ENCODE data around the gene FLVCR2. TPM values are rescaled to one million over a fixed set of nuclear protein-coding genes. Genes with fewer than 3 reads are reported as not detected.
"Not testable (repeated sequence)": the region's sequence is repeated elsewhere in the genome, so short reads cannot be mapped to it uniquely, and the experiment has no call there.

Gene FLVCR2
- polyA plus RNA-seq, 3 donors, result 13.2 to 36.6 (median 16.3) TPM

- DNase-seq; H3K4me3 ChIP-seq (replicated peaks in 1 of 3; ENCODE audit: low read depth in 2 of 3, low read length in 3 of 3); H3K27ac Mint-ChIP-seq; H3K9ac ChIP-seq (ENCODE audit: insufficient read depth, low read length, poor library complexity, severe bottlenecking); H3K27ac ChIP-seq (ENCODE audit: low read depth in 1 of 2, low read length in 2 of 2); H3K27me3 Mint-ChIP-seq (ENCODE audit: low read depth in 3 of 3); H3K4me2 ChIP-seq (replicated peaks; ENCODE audit: extremely low read depth, low read length, poor library complexity, severe bottlenecking); H3K4me3 Mint-ChIP-seq; H2AFZ ChIP-seq (ENCODE audit: insufficient read depth, low read depth, low read length, poor library complexity, severe bottlenecking); H3K9me3 ChIP-seq (replicated peaks in 1 of 2; ENCODE audit: control insufficient read depth in 1 of 2, insufficient read depth in 1 of 2, low read length in 2 of 2); H4K20me1 ChIP-seq (ENCODE audit: insufficient read depth, low read length); H3K27me3 ChIP-seq (ENCODE audit: control insufficient read depth in 2 of 2, insufficient read depth in 2 of 2, low read length in 2 of 2); H3K36me3 ChIP-seq (replicated peaks in 1 of 2; ENCODE audit: control insufficient read depth in 1 of 2, insufficient read depth in 2 of 2, low read length in 2 of 2); intact Hi-C loops (cut with micrococcal nuclease); H3K9me3 Mint-ChIP-seq: not testable (repeated sequence)
- peaks cover 20% of the 10 kb centered on the region for H3K79me2 ChIP-seq (ENCODE audit: insufficient read depth, low read length)
- 100% methylated on average over 1 of the region's 6 CpGs for whole genome bisulfite sequencing (ENCODE audit: insufficient coverage)
- H3K36me3 Mint-ChIP-seq, result peaks cover 11% of the 10 kb centered on the region in 2 donors
- H3K4me1 Mint-ChIP-seq, result peaks cover 69% of the 10 kb centered on the region
- H3K4me1 ChIP-seq (ENCODE audit: control insufficient read depth in 1 of 2, insufficient read depth in 2 of 2, low read length in 2 of 2), result peaks cover 56 to 71% of the 10 kb centered on the region in 2 donors
These were observed 22.6 kb downstream of the FLVCR2 start for GRCh38 chr14:75601061-75601460.

- Mint-ChIP-seq H3K9me3 (peaks cover 0 to 4% (median 3%) of the 10 kb centered on the region in 7 donors), H3K36me3 (peaks cover 11 to 15% of the 10 kb centered on the region in 2 donors), H3K27me3 (ENCODE audit: low read depth in 3 of 3) (peaks cover 0 to 3% (median 3%) of the 10 kb centered on the region in 3 donors), H3K27ac (peak overlapping the region in 1 of 7 donors; percentile 28), H3K4me1 (peaks cover 61% of the 10 kb centered on the region), H3K4me3 (no peak overlapping the region)
- Histone ChIP-seq H3K9ac (ENCODE audit: insufficient read depth, low read length, poor library complexity, severe bottlenecking) (no peak overlapping the region), H3K27ac (ENCODE audit: low read depth in 1 of 2, low read length in 2 of 2) (no peak overlapping the region), H3K9me3 (replicated peaks in 1 of 2; ENCODE audit: control insufficient read depth in 1 of 2, insufficient read depth in 1 of 2, low read length in 2 of 2) (peaks cover 2 to 3% of the 10 kb centered on the region in 2 donors), H3K4me3 (replicated peaks in 1 of 3; ENCODE audit: low read depth in 2 of 3, low read length in 3 of 3) (no peak overlapping the region), H3K27me3 (ENCODE audit: control insufficient read depth in 2 of 2, insufficient read depth in 2 of 2, low read length in 2 of 2) (no peaks in the 10 kb centered on the region), H3K36me3 (replicated peaks in 1 of 2; ENCODE audit: control insufficient read depth in 1 of 2, insufficient read depth in 2 of 2, low read length in 2 of 2) (no peaks in the 10 kb centered on the region), H3K4me1 (ENCODE audit: control insufficient read depth in 1 of 2, insufficient read depth in 2 of 2, low read length in 2 of 2) (peaks cover 48 to 64% of the 10 kb centered on the region in 2 donors), H3K4me2 (replicated peaks; ENCODE audit: extremely low read depth, low read length, poor library complexity, severe bottlenecking) (no peak overlapping the region), H3K79me2 (ENCODE audit: insufficient read depth, low read length) (peaks cover 20% of the 10 kb centered on the region), H4K20me1 (ENCODE audit: insufficient read depth, low read length) (no peaks in the 10 kb centered on the region), H2AFZ (ENCODE audit: insufficient read depth, low read depth, low read length, poor library complexity, severe bottlenecking) (no peak overlapping the region)
- intact Hi-C loops (cut with micrococcal nuclease), result no loop called here
- TF ChIP-seq, protein P1, sequence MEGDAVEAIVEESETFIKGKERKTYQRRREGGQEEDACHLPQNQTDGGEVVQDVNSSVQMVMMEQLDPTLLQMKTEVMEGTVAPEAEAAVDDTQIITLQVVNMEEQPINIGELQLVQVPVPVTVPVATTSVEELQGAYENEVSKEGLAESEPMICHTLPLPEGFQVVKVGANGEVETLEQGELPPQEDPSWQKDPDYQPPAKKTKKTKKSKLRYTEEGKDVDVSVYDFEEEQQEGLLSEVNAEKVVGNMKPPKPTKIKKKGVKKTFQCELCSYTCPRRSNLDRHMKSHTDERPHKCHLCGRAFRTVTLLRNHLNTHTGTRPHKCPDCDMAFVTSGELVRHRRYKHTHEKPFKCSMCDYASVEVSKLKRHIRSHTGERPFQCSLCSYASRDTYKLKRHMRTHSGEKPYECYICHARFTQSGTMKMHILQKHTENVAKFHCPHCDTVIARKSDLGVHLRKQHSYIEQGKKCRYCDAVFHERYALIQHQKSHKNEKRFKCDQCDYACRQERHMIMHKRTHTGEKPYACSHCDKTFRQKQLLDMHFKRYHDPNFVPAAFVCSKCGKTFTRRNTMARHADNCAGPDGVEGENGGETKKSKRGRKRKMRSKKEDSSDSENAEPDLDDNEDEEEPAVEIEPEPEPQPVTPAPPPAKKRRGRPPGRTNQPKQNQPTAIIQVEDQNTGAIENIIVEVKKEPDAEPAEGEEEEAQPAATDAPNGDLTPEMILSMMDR (IDR thresholded peaks at IDR 0.05), result no peak
- no peak for DNase-seq
- 0% methylated on average over 1 of the region's 3 CpGs for WGBS (ENCODE audit: insufficient coverage)
These were observed 24.1 kb downstream of the FLVCR2 start for GRCh38 chr14:75602503-75602902.

Data from CD14-positive monocyte (primary cell).